G401.6 (cell line): ENCODE results near the gene MTRR.

Experiments
- FAIRE-seq: peaks from 2 replicates; lab custom pipeline; 2012; peaks lifted over from hg19 to GRCh38; lab: Jason Lieb, UNC

Gene MTRR

GRCh38 chr5:7868773-7869473 is at the start of gene MTRR, which contains the start of gene FASTKD3:
TSS of gene MTRR (plus strand) at chr5:7869148. CDS start at chr5:7870795, 1,647 bp downstream.
TSS of gene FASTKD3 (minus strand) at chr5:7869031. CDS start at chr5:7868083, 948 bp downstream.
- FAIRE-seq, result peak; percentile 91

- FAIRE-seq, result no peak
These were observed 46.5 kb upstream of the MTRR start for GRCh38 chr5:7822449-7822848.

- FAIRE-seq, result no peak
These were observed 45.4 kb upstream of the MTRR start for GRCh38 chr5:7823594-7823993.

DNA sequence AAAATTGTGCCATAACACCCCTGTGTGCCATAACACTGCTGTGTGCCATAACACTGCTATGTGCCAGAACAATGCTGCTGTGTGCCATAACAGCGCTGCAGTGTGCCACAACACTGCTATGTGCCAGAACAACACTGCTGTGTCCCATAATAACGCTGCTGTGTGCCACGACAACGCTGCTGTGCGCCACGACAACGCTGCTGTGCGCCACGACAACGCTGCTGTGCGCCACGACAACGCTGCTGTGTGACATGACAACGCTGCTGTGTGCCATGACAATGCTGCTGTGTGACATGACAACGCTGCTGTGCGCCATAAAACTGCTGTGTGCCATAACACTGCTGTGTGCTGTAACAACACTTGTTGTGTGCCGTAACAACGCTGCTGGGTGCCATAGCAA is 44.0 kb upstream of the MTRR start:
- no peak for FAIRE-seq

GRCh38 chr5:7825630-7826029 is 43.3 kb upstream of the MTRR start:
- FAIRE-seq, result no peak

GRCh38 chr5:7827610-7828009 is 41.3 kb upstream of the MTRR start:
- FAIRE-seq, result no peak

DNA sequence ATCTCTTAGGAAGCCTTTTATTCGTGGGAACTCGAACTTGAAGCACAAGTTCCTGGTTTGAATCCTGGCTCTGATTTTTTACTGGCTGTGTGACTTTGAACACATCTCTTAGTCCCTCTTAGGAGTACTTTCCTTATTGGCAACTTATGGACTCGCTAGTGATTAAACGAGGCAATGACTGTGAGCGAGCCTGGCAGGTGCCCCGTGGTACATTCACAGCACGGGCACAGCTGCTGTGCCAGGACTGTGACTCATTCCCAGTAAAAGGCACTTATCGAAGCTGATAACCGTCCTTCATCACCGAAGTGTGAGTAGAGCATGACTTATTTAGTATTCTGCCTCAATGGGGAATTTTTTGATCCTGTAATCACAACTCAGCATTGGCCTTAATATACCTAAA is 40.7 kb upstream of the MTRR start:
- no peak for FAIRE-seq

- FAIRE-seq, result no peak
These were observed 34.0 kb upstream of the MTRR start for GRCh38 chr5:7834982-7835381.

GRCh38 chr5:7837403-7837802 is 31.5 kb upstream of the MTRR start:
- no peak for FAIRE-seq

GRCh38 chr5:7842531-7842930 is 26.4 kb upstream of the MTRR start:
- no peak for FAIRE-seq

- no peak for FAIRE-seq
These were observed 24.0 kb upstream of the MTRR start for GRCh38 chr5:7844901-7845300.

DNA sequence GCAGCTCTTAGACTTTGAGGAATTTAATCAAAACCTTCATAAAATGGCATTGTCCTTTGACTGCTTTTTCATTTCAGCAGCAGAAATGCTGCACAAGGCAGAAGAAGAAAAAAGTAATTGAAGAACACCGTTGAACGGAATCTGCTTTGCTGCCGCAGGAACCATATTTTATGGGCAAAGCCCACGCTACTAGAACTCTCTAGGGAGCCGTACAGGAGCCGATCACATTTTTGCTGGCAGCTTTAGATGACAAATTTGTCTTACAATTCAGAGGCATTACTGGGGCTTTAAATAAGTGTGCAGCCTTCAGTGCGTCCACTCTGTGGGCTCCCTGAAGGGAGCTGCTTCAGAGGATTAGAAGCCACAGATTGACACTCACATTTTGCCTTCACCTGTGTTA is 23.4 kb upstream of the MTRR start:
- no peak for FAIRE-seq

DNA sequence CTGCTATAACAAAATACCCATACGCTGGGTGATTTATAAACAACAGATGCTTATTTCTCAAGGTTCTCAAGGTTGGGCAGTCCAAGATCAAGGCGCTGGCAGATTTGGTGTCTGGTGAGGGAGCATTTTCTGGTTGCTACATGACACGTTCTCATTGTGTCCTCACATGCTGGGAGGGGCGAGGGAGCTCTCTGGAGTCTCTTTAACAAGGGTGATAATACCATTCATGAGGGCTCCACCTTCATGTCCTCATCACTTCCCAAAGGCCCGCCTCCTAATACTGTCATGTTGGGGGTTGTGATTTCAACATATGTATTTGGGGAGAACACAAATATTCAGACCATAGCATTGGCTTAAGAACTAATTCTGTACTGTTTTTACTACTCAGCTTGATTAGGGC is 22.6 kb upstream of the MTRR start:
- FAIRE-seq, result no peak

GRCh38 chr5:7848296-7848695 is 20.7 kb upstream of the MTRR start:
- FAIRE-seq, result no peak

GRCh38 chr5:7849681-7850394 is 19.1 kb upstream of the MTRR start:
- FAIRE-seq, result no peak

GRCh38 chr5:7850395-7851239 is 18.3 kb upstream of the MTRR start, which contains the start of gene CFAP90:
TSS of gene CFAP90 (minus strand) at chr5:7851133. CDS start at chr5:7851021, 112 bp downstream.
- FAIRE-seq, result no peak

GRCh38 chr5:7851240-7851592 is 17.7 kb upstream of the MTRR start:
- no peak for FAIRE-seq

DNA sequence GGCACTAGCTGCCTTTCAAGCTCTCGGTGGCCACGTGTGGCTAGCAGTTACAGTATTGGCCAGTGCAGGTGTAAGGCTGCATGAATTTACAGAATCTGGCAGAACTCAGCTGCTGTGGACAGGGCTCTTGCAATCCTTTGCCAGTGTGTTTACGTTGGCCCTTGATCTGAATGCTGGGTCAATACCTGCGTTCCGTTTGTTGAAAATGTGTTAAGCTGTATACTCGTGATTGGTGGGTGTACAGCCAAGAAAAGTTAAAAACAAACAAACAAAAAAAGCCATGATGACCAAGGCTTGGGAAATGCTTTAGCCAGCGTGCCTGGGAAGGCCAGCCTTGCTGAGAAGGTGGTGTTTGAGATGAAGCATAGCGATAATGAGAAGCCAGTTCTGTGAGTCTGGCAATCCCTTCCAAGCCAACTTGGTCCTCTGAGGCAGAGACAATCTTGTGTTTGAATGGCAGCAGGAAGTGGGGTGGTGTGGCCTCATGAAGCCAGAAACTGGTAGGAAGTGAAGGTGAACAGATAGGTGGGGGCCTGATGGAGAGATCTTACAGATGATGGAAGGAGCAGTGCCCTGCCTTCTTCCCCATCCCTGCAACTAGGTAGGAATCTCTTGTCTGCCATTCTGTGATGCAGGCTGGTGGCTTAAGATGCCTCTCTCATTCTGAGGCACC is 17.2 kb upstream of the MTRR start:
- FAIRE-seq, result no peak

GRCh38 chr5:7852542-7852941 is 16.4 kb upstream of the MTRR start:
- FAIRE-seq, result no peak

DNA sequence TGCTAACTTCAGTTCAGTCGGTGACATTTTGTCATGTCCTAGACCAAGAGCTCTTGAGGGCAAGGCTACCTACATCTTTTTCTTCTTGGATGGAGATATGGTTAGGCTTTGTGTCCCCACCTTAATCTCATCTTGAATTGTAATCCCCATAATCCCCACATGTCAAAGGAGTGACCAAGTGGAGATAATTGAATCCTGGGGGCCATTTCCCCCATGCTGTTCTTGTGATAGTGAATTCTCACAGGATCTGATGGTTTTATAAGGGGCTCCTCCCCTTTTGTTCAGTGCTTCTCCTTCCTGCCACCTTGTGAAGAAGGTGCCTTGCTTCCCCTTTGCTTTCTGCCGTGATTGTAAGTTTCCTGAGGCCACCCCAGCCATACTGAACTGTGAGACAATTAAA is 16.0 kb upstream of the MTRR start:
- FAIRE-seq, result no peak

- no peak for FAIRE-seq
These were observed 13.3 kb upstream of the MTRR start for GRCh38 chr5:7855611-7856010.

- FAIRE-seq, result peak; percentile 47
These were observed 12.1 kb upstream of the MTRR start for GRCh38 chr5:7856855-7857254.
